Measurements from ENCODE around the gene LTA4H.

DNA sequence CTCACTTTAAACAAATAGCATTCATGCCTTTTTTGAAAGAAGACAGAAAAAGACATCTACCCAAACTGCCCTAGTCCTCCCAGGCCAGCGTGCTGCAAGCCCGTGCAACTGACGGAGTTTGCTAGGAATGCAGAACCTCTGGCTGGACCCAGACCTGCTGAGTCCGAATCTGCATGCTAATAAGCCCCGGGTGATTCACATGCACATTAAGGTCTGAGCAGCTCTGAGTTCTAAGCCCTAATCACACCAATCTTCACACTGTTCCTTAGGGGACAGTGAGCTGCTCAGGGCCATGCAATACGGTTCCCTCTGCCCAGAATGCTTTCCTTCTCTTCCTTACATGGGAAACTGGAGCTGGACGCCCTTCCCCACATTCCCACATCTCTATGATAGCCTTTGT lies 64.5 kb downstream of the LTA4H start:
- no peak for TF ChIP-seq CTCF (conservative IDR thresholded peaks at IDR 0.05; ENCODE audit: low read length)
- TF ChIP-seq EZH2phosphoT487 (IDR thresholded peaks at IDR 0.05; ENCODE audit: borderline replicate concordance) = no peak

Data from Loucy (cell line).